Measurements from ENCODE around the gene SMYD1.

DNA sequence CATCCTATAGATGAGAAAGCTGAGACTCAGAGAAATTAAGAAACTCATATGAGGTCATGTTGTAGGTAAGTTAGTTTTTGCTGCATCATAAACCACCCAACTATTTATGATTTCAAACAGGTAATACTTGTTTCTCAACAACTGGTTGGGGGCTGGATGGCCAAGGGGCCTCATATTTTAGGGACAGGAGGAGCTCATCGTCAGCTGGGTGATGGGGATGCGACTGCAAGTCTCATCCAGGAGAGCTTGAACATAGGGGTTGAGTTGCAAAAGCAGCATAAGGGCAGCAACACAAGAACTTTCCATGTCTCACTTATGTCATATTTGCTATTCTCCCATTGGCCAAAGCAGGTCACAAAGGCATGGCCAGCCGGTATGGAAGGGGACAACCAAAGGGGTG lies 47.6 kb upstream of the SMYD1 start:
- TF ChIP-seq, protein P1, sequence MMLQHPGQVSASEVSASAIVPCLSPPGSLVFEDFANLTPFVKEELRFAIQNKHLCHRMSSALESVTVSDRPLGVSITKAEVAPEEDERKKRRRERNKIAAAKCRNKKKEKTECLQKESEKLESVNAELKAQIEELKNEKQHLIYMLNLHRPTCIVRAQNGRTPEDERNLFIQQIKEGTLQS (IDR thresholded peaks at IDR 0.05), result no peak
- TF ChIP-seq, protein P2, sequence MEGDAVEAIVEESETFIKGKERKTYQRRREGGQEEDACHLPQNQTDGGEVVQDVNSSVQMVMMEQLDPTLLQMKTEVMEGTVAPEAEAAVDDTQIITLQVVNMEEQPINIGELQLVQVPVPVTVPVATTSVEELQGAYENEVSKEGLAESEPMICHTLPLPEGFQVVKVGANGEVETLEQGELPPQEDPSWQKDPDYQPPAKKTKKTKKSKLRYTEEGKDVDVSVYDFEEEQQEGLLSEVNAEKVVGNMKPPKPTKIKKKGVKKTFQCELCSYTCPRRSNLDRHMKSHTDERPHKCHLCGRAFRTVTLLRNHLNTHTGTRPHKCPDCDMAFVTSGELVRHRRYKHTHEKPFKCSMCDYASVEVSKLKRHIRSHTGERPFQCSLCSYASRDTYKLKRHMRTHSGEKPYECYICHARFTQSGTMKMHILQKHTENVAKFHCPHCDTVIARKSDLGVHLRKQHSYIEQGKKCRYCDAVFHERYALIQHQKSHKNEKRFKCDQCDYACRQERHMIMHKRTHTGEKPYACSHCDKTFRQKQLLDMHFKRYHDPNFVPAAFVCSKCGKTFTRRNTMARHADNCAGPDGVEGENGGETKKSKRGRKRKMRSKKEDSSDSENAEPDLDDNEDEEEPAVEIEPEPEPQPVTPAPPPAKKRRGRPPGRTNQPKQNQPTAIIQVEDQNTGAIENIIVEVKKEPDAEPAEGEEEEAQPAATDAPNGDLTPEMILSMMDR (IDR thresholded peaks at IDR 0.05 in 2 of 3, conservative IDR thresholded peaks at IDR 0.05 in 1 of 3; ENCODE audit: borderline replicate concordance in 1 of 3, insufficient read depth in 1 of 3, low read depth in 2 of 3, low read length in 2 of 3), result no peak
- no peak for TF ChIP-seq POLR2A (IDR thresholded peaks at IDR 0.05; ENCODE audit: borderline replicate concordance, extremely low read depth, insufficient read depth, insufficient read length)

Measured in HCT116 (cell line).